Eye (tissue), 1 donor: Measurements from ENCODE around the gene SLIT1.

ENCODE experiments used
- DNase-seq: peaks from one replicate; pipeline ENCODE4 v3.0.0-alpha.2; 2015

Gene SLIT1

GRCh38 chr10:97169911-97170693 is 15.7 kb downstream of the SLIT1 start:
- no peak for DNase-seq

- DNase-seq = no peak
Observed at GRCh38 chr10:97169063-97169462, 16.7 kb downstream of the SLIT1 start.

GRCh38 chr10:97168645-97169044 is 17.1 kb downstream of the SLIT1 start:
- DNase-seq = no peak

GRCh38 chr10:97165499-97165898 is 20.3 kb downstream of the SLIT1 start:
- no peak for DNase-seq

GRCh38 chr10:97163781-97164501 is 21.8 kb downstream of the SLIT1 start:
- peak; percentile 65 for DNase-seq

GRCh38 chr10:97163181-97163580 is 22.6 kb downstream of the SLIT1 start:
- DNase-seq = no peak

- DNase-seq = no peak
Observed at GRCh38 chr10:97159646-97160305, 26.0 kb downstream of the SLIT1 start.

GRCh38 chr10:97157578-97158095 is 28.1 kb downstream of the SLIT1 start:
- no peak for DNase-seq

GRCh38 chr10:97154781-97155180 is 31.0 kb downstream of the SLIT1 start:
- DNase-seq = no peak

- DNase-seq = no peak
Observed at GRCh38 chr10:97154162-97154561, 31.6 kb downstream of the SLIT1 start.

GRCh38 chr10:97153270-97153850 is 32.4 kb downstream of the SLIT1 start:
- peak; percentile 54 for DNase-seq

GRCh38 chr10:97151307-97151914 is 34.3 kb downstream of the SLIT1 start:
- DNase-seq = no peak

- DNase-seq = no peak
Observed at GRCh38 chr10:97150616-97151015, 35.1 kb downstream of the SLIT1 start.

GRCh38 chr10:97150013-97150595 is 35.7 kb downstream of the SLIT1 start:
- peak; percentile 93 for DNase-seq

GRCh38 chr10:97149079-97149531 is 36.7 kb downstream of the SLIT1 start:
- DNase-seq = peak; percentile 94

GRCh38 chr10:97144297-97144696 is 41.5 kb downstream of the SLIT1 start:
- DNase-seq = no peak

- DNase-seq = no peak
Observed at GRCh38 chr10:97142834-97143233, 42.9 kb downstream of the SLIT1 start.

- DNase-seq = peak; percentile 83
Observed at GRCh38 chr10:97140902-97141745, 44.6 kb downstream of the SLIT1 start.

GRCh38 chr10:97140049-97140846 is 45.5 kb downstream of the SLIT1 start:
- DNase-seq = peak; percentile 69

- DNase-seq = no peak
Observed at GRCh38 chr10:97139651-97140048, 46.1 kb downstream of the SLIT1 start.
